Upper lobe of right lung (tissue), 1 donor: Measurements from ENCODE around the gene FAM3A. TPM values are rescaled to one million over a fixed set of nuclear protein-coding genes. Genes with fewer than 3 reads are reported as not detected.
A peak's percentile ranks its signal among the peaks of the same experiment; 100 is the strongest.
"Not testable (repeated sequence)": the region's sequence is repeated elsewhere in the genome, so short reads cannot be mapped to it uniquely, and the experiment has no call there.

Experiments
- ATAC-seq: fragments of 200-7000 bp; cut with Tn5 transposase; one replicate; pipeline ENCODE4 v1.9.1; 2020; ENCODE audit warnings: mild to moderate bottlenecking, moderate library complexity
- DNase-seq: peaks from one replicate; pipeline ENCODE4 v3.0.0-alpha.2; 2020
- H3K27ac ChIP-seq: fragments of 200-600 bp; one replicate; pipeline ENCODE4 v1.8.0; 2022
- H3K27me3 ChIP-seq: fragments of 200-600 bp; one replicate; pipeline ENCODE4 v1.8.0; 2022; ENCODE audit warnings: mild to moderate bottlenecking
- H3K36me3 ChIP-seq: fragments of 200-600 bp; one replicate; pipeline ENCODE4 v1.8.0; 2022
- H3K4me1 ChIP-seq: fragments of 200-600 bp; one replicate; pipeline ENCODE4 v1.8.0; 2022
- H3K4me3 ChIP-seq: fragments of 200-600 bp; one replicate; pipeline ENCODE4 v1.8.0; 2022; ENCODE audit warnings: mild to moderate bottlenecking
- H3K9me3 ChIP-seq: fragments of 200-600 bp; one replicate; pipeline ENCODE4 v1.8.0; 2022
- CTCF ChIP-seq: fragments of 200-600 bp; IDR thresholded peaks from one replicate; pipeline ENCODE4 v1.8.0; 2022; ENCODE audit warnings: antibody characterized with exemption
- intact Hi-C: fragments of 100-400 bp; cut with DNase I; formaldehyde crosslinking; loops from one replicate; pipeline ENCODE4 v1.11.0; 2022
- total RNA-seq: library from RNA; stranded (reverse); fragmentation: NEBNext Ultra II Directional; extraction: Animal tissue kit (Norgen Biotek cat#: 25700); gene quantifications from one replicate; pipeline ENCODE4 v1.2.1, GENCODE V29; 2021
- donor health status: DM: no; HTN: yes; CAD: no; lungs with severe emphysema.

The FAM3A gene
- total RNA-seq, 1 donor from 2014 or later: 42.6 TPM

DNA sequence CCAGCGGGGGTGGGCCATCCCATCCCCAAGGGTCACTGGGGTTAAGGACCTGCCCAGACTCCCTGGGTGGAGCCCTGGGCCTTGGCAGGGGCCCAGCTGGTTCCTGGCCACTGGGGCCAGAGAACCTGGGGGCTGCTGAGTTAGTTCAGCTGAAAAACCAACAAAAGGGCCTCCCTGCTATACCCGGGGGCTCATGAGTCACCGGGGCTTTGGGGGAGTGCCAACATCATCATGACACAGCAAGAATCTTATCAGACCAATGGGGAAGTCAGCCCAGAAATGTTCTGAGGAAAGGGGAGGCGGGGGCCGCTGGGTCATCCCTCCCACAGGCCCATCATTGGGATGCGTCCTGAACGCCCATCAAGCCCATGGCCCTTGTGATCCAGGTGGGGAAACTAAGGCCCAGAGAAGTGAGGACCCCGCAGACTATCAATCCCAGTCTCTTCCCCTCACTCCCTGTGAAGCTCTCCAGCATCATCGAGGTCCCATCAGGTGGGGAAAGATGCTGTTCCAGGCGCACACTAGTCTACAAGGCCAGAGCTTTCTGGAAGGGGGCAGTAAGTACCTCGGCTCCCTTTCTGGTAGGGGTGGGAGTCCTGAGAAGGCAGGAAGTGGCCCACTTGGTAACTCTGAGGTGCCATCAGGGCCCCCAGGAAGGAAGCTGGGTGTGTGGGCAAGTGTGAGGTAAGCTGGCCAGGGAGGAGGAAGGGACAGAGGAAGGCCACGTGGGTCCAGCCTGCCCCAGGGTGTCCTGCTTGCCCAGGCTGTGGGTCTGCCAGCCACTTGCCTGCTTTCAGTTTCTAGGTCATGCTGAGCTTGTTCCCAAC, 26.1 kb upstream of the FAM3A start:
- peak overlapping the region; percentile 83 for H3K27ac ChIP-seq
- intact Hi-C loops: no loop called here
- peaks cover 17% of the 10 kb centered on the region for H3K4me1 ChIP-seq
- no peaks in the 10 kb centered on the region for H3K36me3 ChIP-seq
- H3K4me3 ChIP-seq: peak overlapping the region; percentile 19
- ATAC-seq (peak; percentile 35), DNase-seq (peak; percentile 79)
- TF ChIP-seq CTCF: no peak
- no peaks in the 10 kb centered on the region for H3K9me3 ChIP-seq
- no peaks in the 10 kb centered on the region for H3K27me3 ChIP-seq

GRCh38 chrX:154541589-154541895, 25.5 kb upstream of the FAM3A start:
- H3K27me3 ChIP-seq: no peaks in the 10 kb centered on the region
- no peak for TF ChIP-seq CTCF
- DNase-seq (no peak), ATAC-seq (no peak)
- H3K4me3 ChIP-seq: no peak overlapping the region
- intact Hi-C loops: no loop called here
- no peaks in the 10 kb centered on the region for H3K36me3 ChIP-seq
- peak overlapping the region; percentile 83 for H3K27ac ChIP-seq
- no peaks in the 10 kb centered on the region for H3K9me3 ChIP-seq
- H3K4me1 ChIP-seq: peaks cover 17% of the 10 kb centered on the region

DNA sequence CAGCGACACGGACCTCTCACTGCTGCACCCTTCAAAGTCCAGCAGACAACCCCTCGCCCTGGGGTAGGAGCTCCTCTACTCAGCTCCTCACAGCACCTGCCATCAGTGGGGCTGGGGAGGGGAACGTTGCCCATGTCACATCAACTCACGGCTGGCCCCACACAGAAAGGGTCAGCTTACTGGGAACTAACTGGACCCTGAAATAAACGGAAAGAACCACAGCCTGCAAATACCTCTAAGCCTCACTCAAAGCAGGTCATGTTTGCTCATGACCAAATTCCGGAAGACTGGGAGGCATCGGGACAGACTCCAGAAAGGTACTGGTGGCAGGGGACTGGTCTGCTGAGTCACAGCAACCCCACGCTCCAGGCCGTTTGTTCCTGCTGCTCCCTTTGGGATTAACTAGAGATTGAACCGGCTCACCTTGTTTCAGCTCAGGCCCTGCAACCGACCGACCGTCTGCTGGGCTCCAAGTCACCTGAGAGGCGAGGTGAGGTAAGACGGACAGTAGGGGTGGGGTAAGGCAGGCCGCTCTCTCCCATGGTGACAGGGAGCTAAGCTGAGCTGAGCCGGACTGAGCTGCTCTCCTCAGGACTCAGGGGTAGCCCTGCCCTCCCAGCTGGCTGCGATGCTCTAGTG, 25.0 kb upstream of the FAM3A start:
- no peak overlapping the region for H3K4me3 ChIP-seq
- ATAC-seq: peak; percentile 66

DNA sequence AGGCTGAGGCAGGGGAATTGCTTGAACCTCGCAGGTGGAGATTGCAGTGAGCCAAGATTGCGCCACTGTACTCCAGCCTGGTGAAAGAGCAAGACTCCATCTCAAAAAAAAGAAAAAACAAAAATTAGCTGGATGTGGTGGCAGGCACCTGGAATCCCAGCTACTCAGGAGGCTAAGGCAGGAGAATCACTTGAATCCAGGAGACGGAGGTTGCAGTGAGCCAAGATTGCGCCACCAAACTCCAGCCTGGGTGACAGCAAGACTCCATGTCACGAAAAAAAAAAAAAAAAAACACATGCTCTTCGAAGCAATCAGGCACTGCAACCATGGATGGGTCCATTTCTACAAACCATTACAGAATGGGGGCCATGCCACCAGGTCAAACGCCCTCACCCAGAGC, 24.3 kb upstream of the FAM3A start:
- ATAC-seq, H3K36me3 ChIP-seq, H3K4me3 ChIP-seq, H3K27me3 ChIP-seq, DNase-seq, H3K9me3 ChIP-seq, intact Hi-C loops: not testable (repeated sequence)
- peaks cover 11% of the 10 kb centered on the region for H3K4me1 ChIP-seq
- peak overlapping the region; percentile 83 for H3K27ac ChIP-seq

More for the DNA sequence above, 25.0 kb upstream of the FAM3A start:
- Histone ChIP-seq H3K27me3 (no peaks in the 10 kb centered on the region), H3K36me3 (no peaks in the 10 kb centered on the region), H3K4me1 (peaks cover 16% of the 10 kb centered on the region), H3K27ac (peak overlapping the region; percentile 83), H3K9me3 (no peaks in the 10 kb centered on the region)
- DNase-seq: peak; percentile 79
- intact Hi-C loops: no loop called here
- TF ChIP-seq CTCF: no peak

DNA sequence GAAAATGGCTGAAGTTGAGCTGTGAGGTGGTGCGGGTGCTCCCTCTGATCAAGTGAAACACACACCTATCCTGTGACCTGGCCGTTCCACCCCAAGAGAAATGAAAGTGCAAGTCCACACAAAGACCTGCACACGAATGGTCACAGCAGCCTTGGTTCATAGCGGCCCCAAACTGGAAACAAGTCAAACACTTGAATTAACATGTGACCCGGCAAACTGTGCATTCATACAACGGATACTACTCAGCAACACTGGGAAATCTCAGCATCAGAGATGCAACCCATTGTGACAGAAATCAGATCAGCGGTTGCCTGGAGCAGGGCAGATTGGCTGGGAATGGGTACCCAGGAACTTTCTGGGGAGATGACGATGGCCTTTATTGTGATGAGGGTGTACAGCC, 23.0 kb upstream of the FAM3A start:
- intact Hi-C loops: no loop called here
- Histone ChIP-seq H3K27me3 (no peaks in the 10 kb centered on the region), H3K36me3 (peaks cover 7% of the 10 kb centered on the region), H3K9me3 (no peaks in the 10 kb centered on the region), H3K4me3 (no peak overlapping the region), H3K4me1 (peaks cover 11% of the 10 kb centered on the region), H3K27ac (no peak overlapping the region)
- ATAC-seq (no peak), DNase-seq (no peak)
- no peak for TF ChIP-seq CTCF

- peaks cover 7% of the 10 kb centered on the region for H3K36me3 ChIP-seq
- no peak for TF ChIP-seq CTCF
- H3K4me1 ChIP-seq: no peaks in the 10 kb centered on the region
- H3K9me3 ChIP-seq: no peaks in the 10 kb centered on the region
- intact Hi-C loops: no loop called here
- DNase-seq: no peak
- no peaks in the 10 kb centered on the region for H3K27me3 ChIP-seq
- no peak for ATAC-seq
- H3K27ac ChIP-seq: no peak overlapping the region
- H3K4me3 ChIP-seq: no peak overlapping the region
Measured at GRCh38 chrX:154535892-154536291, 19.9 kb upstream of the FAM3A start.
